ENCODE measurements around the gene GSG1L.
"Not testable (repeated sequence)": the region's sequence is repeated elsewhere in the genome, so short reads cannot be mapped to it uniquely, and the experiment has no call there.

Gene GSG1L

GRCh38 chr16:27880287-27880686, 183.2 kb downstream of the GSG1L start:
- no peak overlapping the region for H3K4me3 ChIP-seq (ENCODE audit: low read length)
- TF ChIP-seq CTCF (conservative IDR thresholded peaks at IDR 0.05; ENCODE audit: low read depth, low read length): no peak
- no peak for DNase-seq (ENCODE audit: low read depth)

GRCh38 chr16:27879601-27880247, 183.8 kb downstream of the GSG1L start:
- no peak overlapping the region for H3K4me3 ChIP-seq (ENCODE audit: low read length)
- no peak for DNase-seq (ENCODE audit: low read depth)
- TF ChIP-seq CTCF (conservative IDR thresholded peaks at IDR 0.05; ENCODE audit: low read depth, low read length): no peak

- not testable (repeated sequence) for DNase-seq (ENCODE audit: low read depth); H3K4me3 ChIP-seq (ENCODE audit: low read length)
Measured at GRCh38 chr16:27872627-27873026, 190.9 kb downstream of the GSG1L start.

GRCh38 chr16:27870116-27870798, 193.3 kb downstream of the GSG1L start:
- DNase-seq (ENCODE audit: low read depth): no peak
- no peak for TF ChIP-seq CTCF (conservative IDR thresholded peaks at IDR 0.05; ENCODE audit: low read depth, low read length)
- no peak overlapping the region for H3K4me3 ChIP-seq (ENCODE audit: low read length)

- no peak overlapping the region for H3K4me3 ChIP-seq (ENCODE audit: low read length)
- TF ChIP-seq CTCF (conservative IDR thresholded peaks at IDR 0.05; ENCODE audit: low read depth, low read length): no peak
- DNase-seq (ENCODE audit: low read depth): no peak
Measured at GRCh38 chr16:27869411-27869810, 194.1 kb downstream of the GSG1L start.

- DNase-seq (ENCODE audit: low read depth): no peak
- TF ChIP-seq CTCF (conservative IDR thresholded peaks at IDR 0.05; ENCODE audit: low read depth, low read length): no peak
- no peak overlapping the region for H3K4me3 ChIP-seq (ENCODE audit: low read length)
Measured at GRCh38 chr16:27868180-27868579, 195.3 kb downstream of the GSG1L start.

- peak; percentile 70 for TF ChIP-seq CTCF (conservative IDR thresholded peaks at IDR 0.05; ENCODE audit: low read depth, low read length)
- no peak overlapping the region for H3K4me3 ChIP-seq (ENCODE audit: low read length)
- peak; percentile 23 for DNase-seq (ENCODE audit: low read depth)
Measured at GRCh38 chr16:27867122-27868110, 196.1 kb downstream of the GSG1L start.

All from retinal pigment epithelial cell (primary cell).